IPS DF 4.7 (cell line): ENCODE data around the gene SLC25A15.

Source experiments
- DNase-seq: peaks from one replicate; pipeline ENCODE4 v3.0.0-alpha.2; 2013; ENCODE audit warnings: low spot score; ENCODE audit errors: extremely low read depth

Gene SLC25A15

GRCh38 chr13:40789275-40790153, at the start of gene SLC25A15:
Gene SLC25A15, plus strand, starts transcription at chr13:40789611. Its CDS starts 3,616 bp downstream, at chr13:40793227.
- DNase-seq: no peak

GRCh38 chr13:40749327-40749726, 40.1 kb upstream of the SLC25A15 start:
- no peak for DNase-seq

- no peak for DNase-seq
Measured at GRCh38 chr13:40755082-40755700, 34.2 kb upstream of the SLC25A15 start.

GRCh38 chr13:40756042-40756441, 33.4 kb upstream of the SLC25A15 start:
- no peak for DNase-seq

GRCh38 chr13:40758811-40759210, 30.6 kb upstream of the SLC25A15 start:
- no peak for DNase-seq

- no peak for DNase-seq
Measured at GRCh38 chr13:40762849-40763248, 26.6 kb upstream of the SLC25A15 start.

GRCh38 chr13:40764587-40765403, 24.6 kb upstream of the SLC25A15 start:
- no peak for DNase-seq

- DNase-seq: no peak
Measured at GRCh38 chr13:40765602-40766001, 23.8 kb upstream of the SLC25A15 start.

- no peak for DNase-seq
Measured at GRCh38 chr13:40769970-40770369, 19.4 kb upstream of the SLC25A15 start.

- DNase-seq: no peak
Measured at GRCh38 chr13:40770609-40770933, 18.8 kb upstream of the SLC25A15 start.

GRCh38 chr13:40770934-40771618, 18.3 kb upstream of the SLC25A15 start, which contains the start of gene MRPS31:
Gene MRPS31, minus strand, starts transcription at chr13:40771190. Its CDS starts 54 bp downstream, at chr13:40771136.
- DNase-seq: peak; percentile 81

- DNase-seq: no peak
Measured at GRCh38 chr13:40772765-40773473, 16.5 kb upstream of the SLC25A15 start.

GRCh38 chr13:40774672-40775071, 14.7 kb upstream of the SLC25A15 start:
- DNase-seq: no peak

GRCh38 chr13:40776232-40776631, 13.2 kb upstream of the SLC25A15 start:
- DNase-seq: no peak

- no peak for DNase-seq
Measured at GRCh38 chr13:40776681-40777165, 12.7 kb upstream of the SLC25A15 start.

- DNase-seq: no peak
Measured at GRCh38 chr13:40777166-40777808, 12.1 kb upstream of the SLC25A15 start.

- no peak for DNase-seq
Measured at GRCh38 chr13:40777809-40778175, 11.6 kb upstream of the SLC25A15 start.

- no peak for DNase-seq
Measured at GRCh38 chr13:40779049-40779448, 10.4 kb upstream of the SLC25A15 start.

- no peak for DNase-seq
Measured at GRCh38 chr13:40779796-40780285, 9.6 kb upstream of the SLC25A15 start.
